Coronary artery (tissue), 2 donors: ENCODE data around the gene AMMECR1.

ENCODE experiments used
- DNase-seq: peaks from one replicate; pipeline ENCODE4 v3.0.0-alpha.2; 2017; ENCODE audit warnings: low spot score
- H3K27ac ChIP-seq, 2 donors: fragments of 200-600 bp; sonication (generic); one replicate each; pipeline ENCODE4 v1.5.1; 2016 to 2019
- H3K4me3 ChIP-seq: fragments of 200-600 bp; sonication (generic); 2 replicates; pipeline ENCODE4 v1.5.1; 2016; ENCODE audit warnings: mild to moderate bottlenecking, moderate library complexity
- CTCF ChIP-seq: fragments of 200-600 bp; sonication (generic); IDR thresholded peaks from one replicate; pipeline ENCODE4 v1.5.1; 2019; ENCODE audit warnings: antibody characterized with exemption

The AMMECR1 gene

GRCh38 chrX:110162867-110163266, 155.0 kb downstream of the AMMECR1 start:
- Histone ChIP-seq H3K4me3 (no peak overlapping the region), H3K27ac (no peak overlapping the region)
- no peak for DNase-seq
- no peak for TF ChIP-seq CTCF

GRCh38 chrX:110162131-110162530, 155.8 kb downstream of the AMMECR1 start:
- Histone ChIP-seq H3K4me3 (no peak overlapping the region), H3K27ac (no peak overlapping the region)
- peak; percentile 62 for DNase-seq
- TF ChIP-seq CTCF: no peak

GRCh38 chrX:110161361-110161686, 156.6 kb downstream of the AMMECR1 start:
- Histone ChIP-seq H3K27ac (no peak overlapping the region), H3K4me3 (no peak overlapping the region)
- no peak for DNase-seq
- no peak for TF ChIP-seq CTCF

- no peak for TF ChIP-seq CTCF
- Histone ChIP-seq H3K4me3 (no peak overlapping the region), H3K27ac (no peak overlapping the region)
- no peak for DNase-seq
Measured at GRCh38 chrX:110159865-110160264, 158.0 kb downstream of the AMMECR1 start.

- no peak for TF ChIP-seq CTCF
- DNase-seq: no peak
- H3K4me3 ChIP-seq: no peak overlapping the region
Measured at GRCh38 chrX:110159235-110159634, 158.7 kb downstream of the AMMECR1 start.

GRCh38 chrX:110157444-110157843, 160.4 kb downstream of the AMMECR1 start:
- no peak for DNase-seq
- Histone ChIP-seq H3K27ac (no peak overlapping the region), H3K4me3 (no peak overlapping the region)
- TF ChIP-seq CTCF: no peak

More at GRCh38 chrX:110159235-110159634, 158.7 kb downstream of the AMMECR1 start:
- no peak overlapping the region for H3K27ac ChIP-seq

- H3K4me3 ChIP-seq: no peak overlapping the region
Measured at GRCh38 chrX:110156167-110156754, 161.6 kb downstream of the AMMECR1 start.

More at GRCh38 chrX:110156167-110156754, 161.6 kb downstream of the AMMECR1 start:
- no peak overlapping the region for H3K27ac ChIP-seq
- no peak for DNase-seq
- TF ChIP-seq CTCF: peak; percentile 36
